Fibroblast of skin of right biceps (primary cell): ENCODE measurements around the gene DCHS1.

Experiments
- DNase-seq: peaks from one replicate; pipeline ENCODE4 v3.0.0-alpha.2; 2013

The DCHS1 gene

DNA sequence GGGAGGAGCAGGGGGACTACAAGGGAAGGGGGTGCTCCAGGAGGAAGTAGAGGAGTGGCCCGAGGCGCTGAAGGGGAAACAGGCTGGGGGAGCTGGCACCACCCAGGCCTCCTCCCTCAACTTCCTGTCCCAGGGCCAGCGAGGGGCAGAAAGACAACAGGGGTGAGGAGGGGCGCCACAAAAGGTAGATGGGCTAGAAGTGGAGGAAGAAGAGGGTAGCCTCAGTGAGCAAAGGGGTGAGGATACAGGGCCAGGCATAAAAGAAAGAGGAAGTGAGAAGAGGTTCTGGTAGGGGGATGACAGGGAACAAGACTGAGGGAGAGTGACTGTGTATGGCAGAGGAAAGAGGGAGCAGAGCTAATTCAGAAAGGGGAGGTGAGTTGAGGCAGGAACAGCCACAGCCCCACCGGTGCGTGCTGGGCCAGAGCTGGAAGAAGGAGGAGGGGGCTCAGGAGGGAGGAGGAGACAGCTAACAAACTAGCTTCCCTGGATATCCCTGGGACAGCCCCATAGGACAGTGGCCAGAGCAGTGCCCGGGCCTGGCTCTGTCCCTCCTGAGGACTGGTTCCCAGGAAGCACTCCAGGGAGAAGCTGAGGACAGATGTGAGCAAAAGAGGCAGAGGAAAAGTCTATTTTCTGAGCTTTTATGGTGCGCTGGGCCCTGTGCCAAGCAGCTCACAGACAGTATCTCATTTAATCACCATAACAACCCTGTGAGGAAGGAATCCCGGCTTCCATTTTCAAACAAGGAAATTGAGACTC is 8.5 kb downstream of the DCHS1 start:
- DNase-seq, result peak; percentile 74

DNA sequence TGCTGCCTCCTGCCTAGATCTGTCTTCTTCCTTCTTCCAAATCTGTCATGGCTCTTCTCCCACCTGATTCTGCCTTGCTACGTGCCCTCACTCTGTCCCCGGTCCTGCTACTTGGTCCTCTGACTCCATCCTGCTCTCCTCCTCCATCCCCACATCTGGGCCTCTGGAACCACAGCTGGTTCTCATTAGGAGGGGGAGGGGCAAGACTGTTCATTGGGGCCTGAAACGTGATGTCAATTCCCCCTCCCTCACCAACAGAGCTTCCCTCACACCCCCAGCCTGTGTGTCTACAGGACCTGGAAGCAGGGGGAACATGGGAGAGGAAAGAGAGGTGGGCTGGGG is 9.1 kb downstream of the DCHS1 start:
- peak; percentile 86 for DNase-seq

DNA sequence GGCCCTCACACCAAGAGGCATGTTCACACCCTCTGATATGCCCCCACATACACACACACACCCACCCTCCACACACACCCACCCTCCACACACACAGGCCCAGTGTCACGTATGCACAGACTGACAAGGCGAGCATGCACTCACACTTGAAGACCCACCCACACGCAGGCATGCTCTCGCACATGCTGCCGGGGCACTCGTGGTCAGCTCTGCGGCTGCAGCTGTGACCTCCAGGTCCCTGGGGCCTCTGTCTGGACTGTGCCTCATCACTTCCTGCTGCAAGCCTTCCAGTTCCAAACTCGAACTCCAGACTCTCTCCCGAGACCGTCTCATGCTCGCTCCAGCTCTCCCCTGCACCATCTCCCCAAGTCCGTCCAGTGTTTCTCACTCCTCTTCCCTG is 9.5 kb downstream of the DCHS1 start:
- DNase-seq, result peak; percentile 65

DNA sequence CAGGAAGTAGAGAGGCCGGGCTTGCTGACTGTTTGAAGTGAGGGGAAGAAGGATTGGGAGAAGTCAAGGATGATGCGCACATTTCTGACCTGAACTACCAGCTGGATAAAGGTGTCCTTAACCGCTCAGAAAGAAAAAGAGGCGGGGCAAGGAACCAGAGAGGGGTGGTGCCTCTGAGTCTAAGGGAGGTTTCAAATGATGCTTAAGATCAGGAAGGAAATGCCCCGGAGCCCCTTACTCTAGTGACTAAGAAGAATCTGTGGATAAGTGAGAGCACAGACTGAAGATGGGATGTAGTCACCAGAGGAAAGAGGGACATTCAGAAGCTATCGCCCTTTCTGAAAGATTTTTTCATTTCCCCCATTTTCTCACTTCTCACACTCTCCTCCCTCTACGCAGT is 12.7 kb downstream of the DCHS1 start:
- DNase-seq, result no peak

DNA sequence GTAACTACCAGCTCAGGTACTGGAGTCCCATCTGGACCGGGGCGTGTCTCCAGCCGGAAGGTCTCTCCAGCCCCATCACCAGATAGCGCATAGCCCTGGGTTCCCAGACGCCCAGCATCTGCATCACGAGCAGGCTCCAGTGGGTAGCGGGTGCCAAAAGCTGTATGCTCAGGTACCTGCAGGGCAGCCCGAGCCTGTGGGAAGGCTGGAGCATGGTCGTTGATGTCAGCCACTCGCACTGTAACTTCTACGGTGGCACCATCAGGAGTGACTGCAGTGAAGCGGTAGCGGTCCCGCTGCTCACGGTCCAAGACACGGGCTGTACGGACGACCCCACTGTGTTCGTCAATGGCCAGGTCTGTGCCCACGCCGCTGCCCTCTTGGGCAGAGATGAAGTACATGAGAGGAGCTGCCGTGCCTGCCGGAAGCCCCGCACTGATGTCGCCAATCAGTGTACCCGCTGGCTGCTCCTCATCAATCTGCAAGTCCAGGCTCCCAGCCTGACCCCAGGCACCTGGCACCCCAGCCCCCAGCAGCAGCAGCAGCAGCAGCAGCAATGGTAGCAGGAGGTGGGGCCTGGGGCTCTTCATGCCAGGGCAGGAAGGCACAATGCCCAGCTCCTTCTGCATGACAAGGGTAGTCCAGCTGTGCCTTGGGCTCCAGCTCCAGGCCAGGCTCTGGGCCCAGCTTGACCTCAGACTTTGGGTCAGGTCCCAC is 14.5 kb downstream of the DCHS1 start:
- no peak for DNase-seq

DNA sequence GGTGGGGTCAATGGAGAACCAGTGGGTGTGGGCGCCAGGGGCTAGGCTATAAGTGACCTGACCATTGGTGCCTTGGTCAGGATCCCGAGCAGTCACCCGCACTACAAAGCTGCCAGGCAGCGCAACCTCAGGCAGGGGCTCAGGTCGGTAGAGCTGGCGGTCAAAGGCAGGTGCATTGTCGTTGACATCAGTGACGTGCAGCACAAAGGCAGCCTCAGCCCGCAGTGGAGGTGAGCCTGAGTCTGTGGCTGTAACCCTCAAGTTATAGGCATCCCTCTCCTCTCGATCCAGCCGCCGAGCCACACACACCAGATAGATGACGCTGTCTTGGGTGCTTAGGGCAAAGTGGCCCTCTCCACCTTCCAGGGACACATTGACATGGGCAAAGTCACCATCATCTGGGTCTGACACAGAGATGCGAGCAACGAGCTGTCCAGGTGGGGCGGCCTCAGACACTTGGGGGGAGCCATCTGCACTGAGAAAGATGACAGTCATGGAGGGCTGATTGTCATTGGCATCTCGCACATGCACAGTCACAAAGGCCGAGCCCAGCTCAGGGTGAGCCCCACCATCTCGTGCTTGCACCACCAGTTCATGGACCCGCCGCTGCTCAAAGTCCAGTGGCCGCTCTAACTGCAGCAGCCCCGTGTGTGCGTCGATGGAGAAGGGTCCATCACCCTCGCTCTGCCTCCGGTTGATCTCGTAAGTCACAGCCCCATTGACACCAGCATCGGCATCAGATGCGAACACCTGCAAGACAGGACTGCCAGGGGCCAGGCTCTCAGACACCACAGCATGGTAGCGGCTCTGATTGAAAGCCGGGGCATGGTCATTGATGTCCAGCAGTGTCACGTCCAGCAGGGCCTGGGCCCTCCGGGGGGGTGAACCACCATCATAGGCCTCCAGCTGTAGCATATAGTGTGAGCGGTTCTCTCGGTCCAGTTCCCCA is 15.3 kb downstream of the DCHS1 start:
- no peak for DNase-seq

DNA sequence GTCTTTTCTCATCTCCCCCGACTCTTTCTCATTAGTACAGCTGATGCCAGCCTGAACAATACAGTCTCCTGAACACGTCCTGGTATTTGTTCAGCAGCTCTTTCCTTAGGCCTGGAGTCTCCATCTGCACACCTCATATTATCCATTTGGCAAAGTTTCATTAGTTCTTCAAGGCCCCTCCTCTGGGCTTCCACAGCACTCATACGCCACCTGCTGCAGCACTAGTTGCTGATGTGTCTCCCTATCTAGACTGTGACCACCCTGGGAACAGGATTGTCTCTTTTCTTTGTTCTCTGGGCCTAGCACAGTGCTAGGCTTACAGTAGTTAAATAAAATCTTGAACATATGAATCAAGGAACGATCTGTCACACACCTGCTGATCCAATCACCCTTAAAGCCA is 17.2 kb downstream of the DCHS1 start:
- DNase-seq, result no peak

DNA sequence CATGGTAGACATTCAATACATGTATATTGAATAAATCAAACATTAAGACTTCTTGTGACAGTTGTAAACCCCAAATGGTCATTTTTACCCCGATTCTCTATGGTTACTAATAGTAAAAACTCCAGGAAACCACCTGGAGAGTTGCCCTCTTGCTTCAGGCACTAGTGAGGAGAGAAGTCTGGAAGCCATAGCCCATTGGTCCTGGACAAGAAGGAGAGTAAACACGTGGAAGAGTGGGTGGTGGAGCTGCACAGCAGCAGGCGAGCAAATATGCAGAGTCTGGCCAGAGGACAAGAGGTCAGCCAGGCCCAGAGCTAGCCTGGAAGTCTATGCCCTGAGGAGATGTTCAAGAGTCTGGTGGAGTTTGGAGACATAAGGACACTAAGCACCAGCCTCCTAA is 17.7 kb downstream of the DCHS1 start:
- no peak for DNase-seq

DNA sequence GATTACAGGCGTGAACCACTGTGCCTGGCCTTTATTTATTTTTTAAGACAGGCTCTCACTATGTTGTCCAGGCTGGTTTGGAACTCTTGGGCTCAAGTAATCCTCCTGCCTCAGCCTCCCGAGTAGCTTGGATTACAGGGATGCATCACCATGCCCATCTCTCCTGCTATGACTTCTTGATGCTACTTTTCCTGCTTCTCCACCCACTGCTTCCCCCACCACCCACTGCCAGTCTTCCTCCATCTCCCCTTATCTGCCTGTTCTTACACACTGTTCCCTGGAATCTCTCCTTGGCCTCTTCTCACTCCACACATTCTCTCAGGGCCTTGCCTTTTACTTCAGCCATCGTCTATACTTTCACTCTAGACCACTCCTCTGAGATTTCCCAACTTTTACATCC is 19.1 kb downstream of the DCHS1 start:
- DNase-seq, result no peak

DNA sequence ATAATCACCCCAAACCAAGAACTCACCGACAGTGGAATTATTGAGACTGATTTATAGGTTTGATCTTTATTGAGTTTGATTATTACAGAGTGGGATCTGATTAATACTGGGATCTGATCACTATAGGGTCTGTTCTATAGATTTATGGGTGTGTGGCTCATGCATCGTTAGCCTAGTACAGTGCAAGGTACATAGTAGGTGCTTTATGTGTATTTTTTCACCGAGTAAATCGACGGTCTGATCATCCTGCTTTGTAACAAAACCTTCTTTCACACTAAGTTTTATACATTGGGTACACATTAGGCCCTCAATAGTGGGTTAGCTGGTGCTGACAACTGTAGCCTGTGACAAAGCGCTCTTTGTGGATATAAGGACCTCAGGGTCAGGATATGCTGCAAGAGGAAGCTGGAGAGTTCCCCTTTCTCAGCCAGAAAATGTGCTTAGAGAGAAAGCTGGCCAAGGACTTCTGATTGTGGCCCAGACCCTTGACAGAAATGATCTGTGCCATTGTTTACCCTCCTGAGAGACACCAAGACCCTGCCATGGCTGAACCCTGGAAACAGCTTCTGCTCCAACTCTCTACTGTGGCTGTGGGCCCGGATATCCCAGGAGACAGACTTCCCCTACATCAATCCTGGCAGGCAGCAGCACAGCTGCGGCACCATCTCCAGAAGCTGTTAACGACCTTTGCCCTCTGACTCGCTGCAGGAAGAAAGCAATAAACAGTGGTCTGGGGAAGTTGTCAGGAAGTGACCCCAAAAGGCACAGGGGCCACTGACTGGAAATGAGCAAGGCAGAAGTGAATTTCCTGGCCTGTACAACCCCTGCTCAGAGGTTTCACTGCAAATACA is 20.3 kb downstream of the DCHS1 start:
- peak; percentile 33 for DNase-seq

DNA sequence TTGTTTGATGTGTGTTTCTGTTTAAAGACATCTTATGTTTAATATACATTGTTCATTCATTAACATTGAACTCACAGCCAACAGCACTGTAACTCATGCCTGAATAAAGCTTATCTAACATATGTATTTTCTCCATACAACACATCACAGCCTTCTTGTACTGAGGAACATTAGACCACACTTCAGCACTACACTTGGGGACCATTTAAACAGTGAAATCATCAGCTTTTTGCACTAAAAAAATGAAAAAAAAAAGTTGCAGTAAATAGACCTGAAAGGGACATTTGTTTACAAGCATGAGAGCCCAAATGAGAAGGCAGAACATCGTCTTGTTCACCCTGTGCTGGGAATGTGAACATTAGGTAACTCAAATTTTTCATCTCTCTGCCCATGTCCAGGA is 21.1 kb downstream of the DCHS1 start:
- no peak for DNase-seq

DNA sequence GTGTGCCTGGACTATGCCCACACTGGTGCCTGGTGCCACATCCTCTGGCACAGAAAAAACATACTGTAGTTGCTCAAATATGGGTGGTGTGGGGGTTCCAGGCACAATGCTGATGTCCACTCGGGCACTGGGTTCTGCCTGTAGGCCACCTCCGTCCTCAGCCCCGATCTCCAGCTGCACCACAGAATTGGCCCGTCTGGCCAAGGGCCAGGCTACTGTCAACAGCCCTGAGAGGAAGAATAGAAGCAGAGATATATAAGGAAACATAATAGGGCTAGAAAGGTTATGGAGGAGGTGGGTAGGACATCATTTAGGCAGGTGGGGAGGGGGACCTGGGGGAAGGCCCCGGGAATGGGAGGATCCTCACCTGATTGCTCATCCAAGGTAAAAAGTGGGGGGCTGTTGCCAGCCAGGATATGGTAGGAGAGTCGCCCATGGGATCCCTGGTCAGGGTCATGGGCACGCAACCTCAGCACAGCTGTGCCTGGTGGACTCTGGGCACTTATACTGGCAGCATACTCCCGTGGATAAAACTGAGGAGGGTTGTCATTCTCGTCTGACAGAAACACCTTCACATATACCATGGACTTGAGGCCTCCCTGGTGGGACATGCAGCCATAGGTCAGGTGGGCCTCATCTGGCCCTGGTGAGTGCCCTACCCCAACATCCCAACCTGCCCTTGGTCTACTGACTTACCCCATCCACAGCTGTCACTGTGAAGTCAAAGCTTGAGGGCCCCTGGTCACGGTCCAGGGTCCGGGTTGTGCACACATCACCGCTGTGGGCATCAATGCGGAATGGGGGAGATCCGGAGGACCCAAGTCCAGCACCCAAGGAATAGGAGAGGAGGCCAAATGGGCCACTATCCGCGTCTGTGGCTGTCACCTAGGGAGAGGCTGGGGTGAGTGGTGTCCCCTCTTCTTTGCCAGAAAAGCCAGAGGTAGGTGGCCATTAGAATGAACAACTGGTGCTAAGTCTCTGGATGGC is 21.9 kb downstream of the DCHS1 start:
- no peak for DNase-seq

DNA sequence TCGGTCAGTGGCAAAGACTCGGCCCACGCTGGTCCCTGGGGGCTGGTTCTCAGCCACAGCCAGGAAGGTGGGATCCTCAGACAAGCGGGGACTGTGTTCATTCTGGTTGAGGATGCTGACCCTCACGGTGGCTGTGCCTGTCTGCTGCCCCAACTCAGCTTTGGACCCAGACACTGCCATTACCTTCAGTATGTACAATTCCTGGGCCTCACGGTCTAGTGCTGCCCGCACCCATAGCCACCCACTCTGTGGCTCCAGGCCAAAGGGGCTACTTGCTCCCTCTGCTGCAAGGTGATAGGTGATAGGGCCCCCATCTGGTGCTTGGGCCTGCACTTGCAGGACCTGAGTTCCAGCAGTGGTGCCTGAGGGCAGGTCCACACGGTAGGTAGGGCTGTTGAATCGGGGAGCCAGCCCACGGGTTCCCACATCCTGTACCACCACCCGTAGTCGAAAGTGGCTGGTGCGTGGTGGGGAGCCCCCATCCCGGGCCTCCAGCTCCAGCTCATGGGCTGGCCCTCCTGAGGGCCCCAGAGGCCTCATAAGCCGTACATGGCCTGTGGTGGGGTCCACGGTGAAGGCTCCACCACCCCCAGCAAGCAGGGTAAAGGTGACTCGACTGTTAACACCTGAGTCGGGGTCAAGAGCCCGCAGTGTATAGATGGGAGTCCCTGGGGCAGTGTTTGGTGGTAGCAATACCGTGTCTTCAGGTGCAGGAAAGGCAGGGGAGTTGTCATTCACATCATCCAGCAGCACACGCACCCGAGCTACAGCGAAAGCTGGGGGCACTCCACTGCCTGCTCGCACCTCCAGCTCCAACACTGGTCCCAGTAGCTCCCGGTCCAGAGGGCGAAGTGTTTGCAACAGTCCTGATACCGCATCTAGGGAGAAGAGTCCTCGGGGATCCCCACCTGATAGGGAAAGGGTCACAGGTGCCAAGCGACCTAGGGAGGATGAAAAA is 23.2 kb downstream of the DCHS1 start:
- DNase-seq, result no peak

DNA sequence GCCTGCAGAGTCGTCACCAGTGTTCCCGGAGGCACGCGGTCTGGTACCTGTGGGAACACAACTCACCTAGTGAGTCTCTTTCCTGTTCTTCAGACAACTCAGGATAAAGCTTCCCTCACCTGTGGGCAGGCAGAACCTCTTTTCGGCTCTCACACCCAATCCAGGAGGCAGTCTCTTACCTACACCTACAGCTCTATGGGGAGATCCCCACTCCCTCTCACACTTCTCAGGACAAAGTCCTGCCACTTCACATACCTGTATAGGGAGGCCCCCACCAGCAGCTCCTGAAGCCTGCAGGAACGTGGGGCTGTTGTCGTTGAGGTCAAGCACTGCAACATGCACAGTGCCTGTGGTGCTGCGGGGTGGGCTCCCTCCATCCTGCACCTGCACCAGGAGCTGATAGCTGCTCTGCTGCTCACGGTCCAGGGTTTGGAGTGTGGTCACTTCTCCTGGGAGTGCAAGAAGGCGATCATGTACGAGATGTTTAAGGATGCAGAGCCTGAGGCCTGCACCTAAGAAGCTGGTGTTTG is 24.2 kb downstream of the DCHS1 start:
- no peak for DNase-seq

DNA sequence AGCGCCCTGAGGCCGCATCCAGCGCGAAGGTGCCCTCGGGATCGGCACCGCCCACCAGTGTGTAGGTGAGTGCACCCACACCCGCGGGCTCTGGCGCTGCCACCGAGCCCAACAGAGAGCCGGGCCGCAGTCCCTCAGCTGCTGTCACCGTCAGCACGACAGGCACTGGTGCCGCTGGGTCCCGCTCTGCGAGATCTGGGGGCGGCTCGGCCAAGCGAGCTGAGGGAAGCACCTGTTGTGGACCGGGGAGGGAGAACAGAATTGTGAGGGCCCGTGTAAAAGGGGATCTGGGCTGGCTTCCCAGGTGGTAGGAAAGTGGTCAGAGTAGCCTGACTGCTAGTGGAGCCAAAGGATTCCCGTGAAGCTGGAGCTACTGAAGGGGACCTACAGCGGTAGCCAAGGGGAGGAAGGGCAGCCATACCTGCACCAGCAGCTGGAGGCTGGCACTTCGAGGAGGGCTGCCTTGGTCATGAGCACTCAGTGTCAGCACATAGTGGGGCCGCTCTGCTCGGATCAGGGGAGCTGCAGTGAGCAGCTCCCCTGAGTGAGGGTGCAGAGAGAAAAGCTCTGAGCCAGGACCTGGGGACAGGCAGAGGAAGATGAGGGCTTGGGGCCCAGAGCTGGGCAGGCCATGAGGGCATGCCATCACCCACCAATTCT is 24.8 kb downstream of the DCHS1 start:
- no peak for DNase-seq

DNA sequence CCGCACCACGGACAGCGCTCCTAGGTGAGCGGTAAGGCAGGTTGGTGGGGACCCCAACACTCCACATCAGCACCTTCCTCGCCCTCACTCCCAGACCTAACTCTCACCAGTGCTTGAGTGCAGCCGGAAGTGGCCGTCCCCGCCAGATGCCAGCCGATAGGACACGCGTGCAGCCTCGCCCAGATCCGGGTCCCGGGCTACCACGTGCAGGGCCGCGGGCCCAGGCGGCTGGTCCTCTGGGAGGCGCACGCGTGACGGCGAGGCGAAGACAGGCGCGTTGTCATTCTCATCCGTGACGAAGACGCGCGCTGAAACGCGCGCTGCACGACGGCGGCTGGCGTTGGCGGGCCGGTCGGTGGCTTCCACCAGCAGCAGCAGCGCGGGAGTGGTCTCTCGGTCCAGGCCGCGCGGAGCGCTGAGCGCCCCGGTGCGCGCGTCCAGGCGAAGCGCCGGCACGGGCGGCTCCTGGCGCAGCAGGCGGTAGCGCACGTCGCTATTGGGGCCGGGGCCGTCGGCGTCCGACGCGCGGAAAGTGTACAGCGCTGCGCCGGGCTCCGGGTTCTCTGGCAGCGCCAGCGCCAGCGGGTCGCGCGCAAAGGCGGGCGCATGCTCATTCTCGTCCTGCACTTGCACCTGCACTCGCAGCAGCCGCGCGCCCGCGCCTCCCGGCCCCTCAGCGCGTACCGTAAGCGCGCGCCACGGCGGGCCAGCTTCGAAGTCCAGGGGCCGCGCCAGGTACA is 25.5 kb downstream of the DCHS1 start:
- no peak for DNase-seq

DNA sequence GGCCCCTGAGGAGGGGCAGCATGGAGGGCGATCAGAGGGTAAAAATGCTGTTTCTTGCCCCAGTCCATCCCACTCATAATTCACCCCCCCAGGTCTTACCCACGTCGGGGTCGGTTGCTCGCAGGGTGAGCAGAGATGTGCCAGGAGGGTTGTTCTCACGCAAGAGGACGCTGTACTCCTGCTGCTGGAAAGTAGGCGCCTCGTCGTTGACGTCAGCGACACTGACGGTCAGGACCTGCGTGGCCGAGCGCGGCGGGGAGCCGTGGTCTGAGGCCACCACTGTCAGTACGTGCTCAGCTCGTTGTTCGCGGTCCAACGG is 26.1 kb downstream of the DCHS1 start:
- no peak for DNase-seq

DNA sequence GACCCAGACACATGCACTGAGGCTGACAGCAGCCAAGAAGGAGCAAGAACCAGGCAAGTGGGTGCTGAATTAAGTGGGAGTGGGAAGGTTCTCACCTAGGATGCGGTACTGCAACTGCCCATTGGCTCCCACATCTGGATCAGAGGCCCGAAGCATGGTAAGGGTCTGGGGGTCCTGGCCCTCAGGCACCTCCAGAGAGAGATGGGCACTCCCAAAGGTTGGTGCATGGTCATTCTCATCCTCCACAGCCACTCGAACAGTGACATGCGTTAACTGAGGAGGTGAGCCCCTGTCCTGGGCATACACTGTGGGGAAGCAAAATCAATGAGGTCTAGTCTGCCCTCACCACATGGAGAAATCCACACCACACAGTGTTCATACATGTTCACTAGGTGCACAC is 27.1 kb downstream of the DCHS1 start:
- no peak for DNase-seq

DNA sequence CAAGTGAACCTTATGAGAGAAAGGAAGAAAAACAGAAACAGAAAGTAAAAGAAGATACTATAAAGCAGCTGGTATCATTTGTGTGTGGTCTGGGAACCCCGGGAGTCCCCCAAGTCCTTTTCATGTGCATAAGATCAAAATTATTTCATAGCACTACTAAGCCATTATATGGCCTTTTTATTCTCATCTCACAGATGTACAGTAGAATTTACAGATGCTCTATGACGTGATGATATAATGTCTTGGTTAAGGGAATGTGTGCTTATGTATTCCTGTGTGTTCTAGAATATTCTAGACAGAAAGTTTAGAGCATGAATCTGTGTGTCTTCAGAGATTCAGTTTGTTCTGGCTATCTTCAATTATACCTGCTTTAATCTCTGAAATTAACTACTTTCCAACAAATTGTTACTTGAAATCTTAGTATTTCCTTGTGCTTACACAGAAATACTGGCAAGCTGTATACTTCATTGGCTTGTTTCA is 27.8 kb downstream of the DCHS1 start:
- no peak for DNase-seq
